ENCODE results near the gene AGTR1.

- TF ChIP-seq POLR2AphosphoS5 (IDR thresholded peaks at IDR 0.05; ENCODE audit: insufficient read depth, low read depth, low read length) (no peak), CTCF (IDR thresholded peaks at IDR 0.05; ENCODE audit: extremely low read depth in 1 of 2, insufficient read depth in 1 of 2, low read depth in 1 of 2, low read length in 2 of 2) (no peak), EZH2 (IDR thresholded peaks at IDR 0.05; ENCODE audit: borderline replicate concordance, low read depth, low read length, severe bottlenecking) (no peak), POLR2A (IDR thresholded peaks at IDR 0.05; ENCODE audit: low read depth, low read length) (no peak), MAX (IDR thresholded peaks at IDR 0.05; ENCODE audit: insufficient read depth, insufficient read length) (no peak), JUN (IDR thresholded peaks at IDR 0.05; ENCODE audit: borderline replicate concordance, insufficient read depth, insufficient read length, low read depth) (no peak), GATA2 (IDR thresholded peaks at IDR 0.05; ENCODE audit: insufficient read depth, insufficient read length, low read depth, low read length) (no peak), MYC (IDR thresholded peaks at IDR 0.05; ENCODE audit: low read depth, low read length) (no peak), FOS (IDR thresholded peaks at IDR 0.05; ENCODE audit: borderline replicate concordance, insufficient read depth, low read length) (no peak)
These were observed 74.7 kb downstream of the AGTR1 start for GRCh38 chr3:148772361-148772760.

Measured in endothelial cell of umbilical vein (primary cell).